ENCODE data around the gene PHC2. TPM values are rescaled to one million over a fixed set of nuclear protein-coding genes. Genes with fewer than 3 reads are reported as not detected.

Gene PHC2
- polyA plus RNA-seq, 1 donor from 2014 or later, result 171 TPM

DNA sequence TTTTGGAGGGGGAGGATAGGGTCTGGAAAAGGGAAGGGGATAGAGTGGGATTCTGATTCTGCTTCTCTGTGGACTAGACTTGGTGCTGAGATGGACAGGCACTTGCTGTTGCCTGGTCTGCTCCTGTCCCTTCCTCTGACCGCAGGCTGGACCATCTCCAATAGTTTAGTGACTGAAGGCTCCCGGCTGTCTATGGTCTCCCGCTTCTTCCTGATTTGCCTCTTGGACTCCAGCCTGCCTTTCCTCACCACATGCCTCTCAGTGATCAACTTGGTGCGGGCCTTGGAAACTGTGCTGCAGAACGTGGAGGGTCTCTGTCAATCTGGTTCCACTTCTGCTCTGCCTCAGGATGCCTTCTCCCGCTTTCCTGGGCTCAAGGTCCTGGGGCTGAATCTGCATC lies 35.3 kb upstream of the PHC2 start:
- no peak overlapping the region for H3K4me2 ChIP-seq (ENCODE audit: low read length)
- no peaks in the 10 kb centered on the region for H3K27me3 ChIP-seq (ENCODE audit: insufficient read depth, low read depth, low read length)
- no peak overlapping the region for H3K27ac ChIP-seq (ENCODE audit: low read length)
- no peaks in the 10 kb centered on the region for H3K9me2 ChIP-seq (ENCODE audit: insufficient read depth, low read length)
- no peak overlapping the region for H3K9ac ChIP-seq (ENCODE audit: low read length)
- TF ChIP-seq EP300 (conservative IDR thresholded peaks at IDR 0.05; ENCODE audit: poor library complexity, severe bottlenecking), result no peak
- H3F3A ChIP-seq (ENCODE audit: insufficient read depth, low read length, poor library complexity, severe bottlenecking), result no peaks in the 10 kb centered on the region
- H4K20me1 ChIP-seq (ENCODE audit: insufficient read depth), result no peaks in the 10 kb centered on the region
- H3K36me3 ChIP-seq (ENCODE audit: insufficient read depth, low read length), result no peaks in the 10 kb centered on the region
- no peak overlapping the region for H2AFZ ChIP-seq (ENCODE audit: low read depth, low read length)
- H3K4me3 ChIP-seq (ENCODE audit: low read length), result no peak overlapping the region
- no peaks in the 10 kb centered on the region for H3K9me3 ChIP-seq (ENCODE audit: low read length)
- H3K79me2 ChIP-seq (replicated peaks; ENCODE audit: insufficient read depth, low read length), result no peaks in the 10 kb centered on the region

DNA sequence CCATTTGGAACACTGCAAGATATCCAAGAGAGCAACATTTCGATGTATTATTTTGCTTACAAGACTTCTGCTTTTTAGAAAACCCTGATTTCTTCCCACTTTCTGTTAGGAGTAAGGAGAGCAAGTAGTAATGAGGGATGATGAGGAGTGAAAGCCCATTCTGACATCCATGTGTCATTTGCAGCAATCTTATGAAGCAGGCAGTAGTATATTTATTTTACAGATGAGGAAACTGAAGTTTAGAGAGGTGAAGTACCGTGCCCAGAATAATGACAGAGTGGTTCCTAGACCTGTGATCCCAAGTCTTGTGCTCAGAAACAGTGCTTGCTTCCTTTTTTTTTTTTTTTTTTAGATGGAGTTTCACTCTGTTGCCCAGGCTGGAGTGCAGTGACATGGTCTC lies 34.4 kb upstream of the PHC2 start:
- Histone ChIP-seq H3K4me2 (ENCODE audit: low read length) (no peak overlapping the region), H2AFZ (ENCODE audit: low read depth, low read length) (no peak overlapping the region), H3K9me2 (ENCODE audit: insufficient read depth, low read length) (no peaks in the 10 kb centered on the region), H3K27ac (ENCODE audit: low read length) (no peak overlapping the region), H3K9me3 (ENCODE audit: low read length) (no peaks in the 10 kb centered on the region), H3K27me3 (ENCODE audit: insufficient read depth, low read depth, low read length) (no peaks in the 10 kb centered on the region), H4K20me1 (ENCODE audit: insufficient read depth) (no peaks in the 10 kb centered on the region), H3K4me3 (ENCODE audit: low read length) (no peak overlapping the region), H3K36me3 (ENCODE audit: insufficient read depth, low read length) (no peaks in the 10 kb centered on the region), H3K9ac (ENCODE audit: low read length) (no peak overlapping the region), H3F3A (ENCODE audit: insufficient read depth, low read length, poor library complexity, severe bottlenecking) (no peaks in the 10 kb centered on the region), H3K79me2 (replicated peaks; ENCODE audit: insufficient read depth, low read length) (no peaks in the 10 kb centered on the region)
- TF ChIP-seq, protein P1, sequence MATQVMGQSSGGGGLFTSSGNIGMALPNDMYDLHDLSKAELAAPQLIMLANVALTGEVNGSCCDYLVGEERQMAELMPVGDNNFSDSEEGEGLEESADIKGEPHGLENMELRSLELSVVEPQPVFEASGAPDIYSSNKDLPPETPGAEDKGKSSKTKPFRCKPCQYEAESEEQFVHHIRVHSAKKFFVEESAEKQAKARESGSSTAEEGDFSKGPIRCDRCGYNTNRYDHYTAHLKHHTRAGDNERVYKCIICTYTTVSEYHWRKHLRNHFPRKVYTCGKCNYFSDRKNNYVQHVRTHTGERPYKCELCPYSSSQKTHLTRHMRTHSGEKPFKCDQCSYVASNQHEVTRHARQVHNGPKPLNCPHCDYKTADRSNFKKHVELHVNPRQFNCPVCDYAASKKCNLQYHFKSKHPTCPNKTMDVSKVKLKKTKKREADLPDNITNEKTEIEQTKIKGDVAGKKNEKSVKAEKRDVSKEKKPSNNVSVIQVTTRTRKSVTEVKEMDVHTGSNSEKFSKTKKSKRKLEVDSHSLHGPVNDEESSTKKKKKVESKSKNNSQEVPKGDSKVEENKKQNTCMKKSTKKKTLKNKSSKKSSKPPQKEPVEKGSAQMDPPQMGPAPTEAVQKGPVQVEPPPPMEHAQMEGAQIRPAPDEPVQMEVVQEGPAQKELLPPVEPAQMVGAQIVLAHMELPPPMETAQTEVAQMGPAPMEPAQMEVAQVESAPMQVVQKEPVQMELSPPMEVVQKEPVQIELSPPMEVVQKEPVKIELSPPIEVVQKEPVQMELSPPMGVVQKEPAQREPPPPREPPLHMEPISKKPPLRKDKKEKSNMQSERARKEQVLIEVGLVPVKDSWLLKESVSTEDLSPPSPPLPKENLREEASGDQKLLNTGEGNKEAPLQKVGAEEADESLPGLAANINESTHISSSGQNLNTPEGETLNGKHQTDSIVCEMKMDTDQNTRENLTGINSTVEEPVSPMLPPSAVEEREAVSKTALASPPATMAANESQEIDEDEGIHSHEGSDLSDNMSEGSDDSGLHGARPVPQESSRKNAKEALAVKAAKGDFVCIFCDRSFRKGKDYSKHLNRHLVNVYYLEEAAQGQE (IDR thresholded peaks at IDR 0.05; ENCODE audit: borderline replicate concordance), result no peak
- no peak for TF ChIP-seq EZH2 (IDR thresholded peaks at IDR 0.05; ENCODE audit: borderline replicate concordance, insufficient read depth, low read length, poor library complexity, severe bottlenecking)
- TF ChIP-seq MXI1 (conservative IDR thresholded peaks at IDR 0.05; ENCODE audit: poor library complexity, severe bottlenecking), result no peak
- TF ChIP-seq SMC3 (conservative IDR thresholded peaks at IDR 0.05; ENCODE audit: poor library complexity), result no peak
- no peak for TF ChIP-seq TAF1 (IDR thresholded peaks at IDR 0.05; ENCODE audit: low read depth)
- TF ChIP-seq RAD21 (conservative IDR thresholded peaks at IDR 0.05), result no peak
- no peak for TF ChIP-seq EP300 (conservative IDR thresholded peaks at IDR 0.05; ENCODE audit: poor library complexity, severe bottlenecking)
- TF ChIP-seq POLR2AphosphoS5 (IDR thresholded peaks at IDR 0.05), result no peak
- TF ChIP-seq, protein P2, sequence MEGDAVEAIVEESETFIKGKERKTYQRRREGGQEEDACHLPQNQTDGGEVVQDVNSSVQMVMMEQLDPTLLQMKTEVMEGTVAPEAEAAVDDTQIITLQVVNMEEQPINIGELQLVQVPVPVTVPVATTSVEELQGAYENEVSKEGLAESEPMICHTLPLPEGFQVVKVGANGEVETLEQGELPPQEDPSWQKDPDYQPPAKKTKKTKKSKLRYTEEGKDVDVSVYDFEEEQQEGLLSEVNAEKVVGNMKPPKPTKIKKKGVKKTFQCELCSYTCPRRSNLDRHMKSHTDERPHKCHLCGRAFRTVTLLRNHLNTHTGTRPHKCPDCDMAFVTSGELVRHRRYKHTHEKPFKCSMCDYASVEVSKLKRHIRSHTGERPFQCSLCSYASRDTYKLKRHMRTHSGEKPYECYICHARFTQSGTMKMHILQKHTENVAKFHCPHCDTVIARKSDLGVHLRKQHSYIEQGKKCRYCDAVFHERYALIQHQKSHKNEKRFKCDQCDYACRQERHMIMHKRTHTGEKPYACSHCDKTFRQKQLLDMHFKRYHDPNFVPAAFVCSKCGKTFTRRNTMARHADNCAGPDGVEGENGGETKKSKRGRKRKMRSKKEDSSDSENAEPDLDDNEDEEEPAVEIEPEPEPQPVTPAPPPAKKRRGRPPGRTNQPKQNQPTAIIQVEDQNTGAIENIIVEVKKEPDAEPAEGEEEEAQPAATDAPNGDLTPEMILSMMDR (IDR thresholded peaks at IDR 0.05; ENCODE audit: poor library complexity, severe bottlenecking), result no peak

DNA sequence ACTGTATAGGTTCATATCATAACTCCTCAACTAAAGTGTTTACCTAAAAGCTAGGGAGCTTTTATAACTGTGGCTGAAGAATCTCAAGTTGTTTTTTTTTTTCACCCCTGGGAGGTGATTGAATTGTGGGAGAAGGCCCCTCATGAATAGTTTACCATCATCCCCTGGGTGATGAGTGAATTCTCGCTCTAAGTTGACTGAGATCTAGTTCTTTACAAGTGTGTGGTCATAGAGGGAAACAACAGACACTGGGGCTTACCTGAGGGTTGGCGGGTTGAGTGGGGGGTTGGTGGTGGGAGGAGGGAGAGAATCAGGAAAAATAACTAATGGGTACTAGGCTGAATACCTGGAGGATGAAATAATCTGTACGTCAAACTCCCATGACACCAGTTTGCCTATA lies 33.7 kb upstream of the PHC2 start:
- no peak overlapping the region for H3K27ac ChIP-seq (ENCODE audit: low read length)

More for the DNA sequence above, 33.7 kb upstream of the PHC2 start:
- Histone ChIP-seq H3K36me3 (ENCODE audit: insufficient read depth, low read length) (no peaks in the 10 kb centered on the region), H3K27me3 (ENCODE audit: insufficient read depth, low read depth, low read length) (no peaks in the 10 kb centered on the region), H4K20me1 (ENCODE audit: insufficient read depth) (no peaks in the 10 kb centered on the region), H3F3A (ENCODE audit: insufficient read depth, low read length, poor library complexity, severe bottlenecking) (no peaks in the 10 kb centered on the region), H3K79me2 (replicated peaks; ENCODE audit: insufficient read depth, low read length) (no peaks in the 10 kb centered on the region), H3K9me2 (ENCODE audit: insufficient read depth, low read length) (no peaks in the 10 kb centered on the region), H3K9me3 (ENCODE audit: low read length) (no peaks in the 10 kb centered on the region), H3K9ac (ENCODE audit: low read length) (no peak overlapping the region), H2AFZ (ENCODE audit: low read depth, low read length) (no peak overlapping the region), H3K4me3 (ENCODE audit: low read length) (no peak overlapping the region), H3K4me2 (ENCODE audit: low read length) (no peak overlapping the region)
- TF ChIP-seq MXI1 (conservative IDR thresholded peaks at IDR 0.05; ENCODE audit: poor library complexity, severe bottlenecking), result no peak
- no peak for TF ChIP-seq TAF1 (IDR thresholded peaks at IDR 0.05; ENCODE audit: low read depth)
- no peak for TF ChIP-seq POLR2AphosphoS5 (IDR thresholded peaks at IDR 0.05)
- no peak for TF ChIP-seq EP300 (conservative IDR thresholded peaks at IDR 0.05; ENCODE audit: poor library complexity, severe bottlenecking)
- TF ChIP-seq, protein P2 (IDR thresholded peaks at IDR 0.05; ENCODE audit: poor library complexity, severe bottlenecking), result no peak
- no peak for TF ChIP-seq RAD21 (conservative IDR thresholded peaks at IDR 0.05)
- TF ChIP-seq, protein P1 (IDR thresholded peaks at IDR 0.05; ENCODE audit: borderline replicate concordance), result no peak
- TF ChIP-seq SMC3 (conservative IDR thresholded peaks at IDR 0.05; ENCODE audit: poor library complexity), result no peak
- no peak for TF ChIP-seq EZH2 (IDR thresholded peaks at IDR 0.05; ENCODE audit: borderline replicate concordance, insufficient read depth, low read length, poor library complexity, severe bottlenecking)

All from neural cell (in vitro differentiated cells).